GM23338 (cell line): Measurements from ENCODE around the gene CTNNAL1.

Experiments
- CTCF ChIP-seq, 2 experiments: fragments of 200-600 bp in 1 of 2; sonication (generic) in 1 of 2; conservative IDR thresholded peaks; 2 replicates each; pipeline versions ENCODE4 v1.5.1 to v1.6.1; 2016 to 2017; ENCODE audit warnings: antibody characterized with exemption in 2 of 2, low read depth in 2 of 2, mild to moderate bottlenecking in 2 of 2, moderate library complexity in 1 of 2
- EZH2 ChIP-seq: fragments of 200-600 bp; sonication (generic); IDR thresholded peaks from one replicate; pipeline ENCODE4 v1.8.0; 2017; ENCODE audit warnings: antibody characterized with exemption, mild to moderate bottlenecking, low read depth; ENCODE audit not compliant: unreplicated experiment
- JUNB ChIP-seq: IDR thresholded peaks from one replicate; pipeline ENCODE4 v1.6.1; 2016; ENCODE audit warnings: antibody characterized with exemption; ENCODE audit not compliant: unreplicated experiment
- POLR2AphosphoS5 ChIP-seq: IDR thresholded peaks from 2 replicates; pipeline ENCODE4 v1.6.1; 2016; ENCODE audit warnings: antibody characterized with exemption, low read depth
- REST ChIP-seq: IDR thresholded peaks from one replicate; pipeline ENCODE4 v1.6.1; 2018; ENCODE audit warnings: antibody characterized with exemption; ENCODE audit not compliant: unreplicated experiment
- STAT1 ChIP-seq: IDR thresholded peaks from one replicate; pipeline ENCODE4 v1.6.1; 2016; ENCODE audit warnings: antibody characterized with exemption; ENCODE audit not compliant: unreplicated experiment

GRCh38 chr9:109047259-109047658 is 34.0 kb upstream of the CTNNAL1 start:
- no peak for TF ChIP-seq EZH2
- no peak for TF ChIP-seq CTCF (conservative IDR thresholded peaks at IDR 0.05; ENCODE audit: low read depth in 2 of 2)
- TF ChIP-seq POLR2AphosphoS5 = no peak
- TF ChIP-seq REST = no peak
- TF ChIP-seq STAT1 = no peak
- TF ChIP-seq JUNB = no peak
